Sigmoid colon (tissue), 4 donors: ENCODE measurements around the gene OR51F2.
"Not testable (repeated sequence)": the region's sequence is repeated elsewhere in the genome, so short reads cannot be mapped to it uniquely, and the experiment has no call there.

Source experiments
- EP300 ChIP-seq, 4 donors: sonication (generic); formaldehyde crosslinking; IDR thresholded peaks; one replicate each; pipeline ENCODE4 v1.6.1; 2017; ENCODE audit warnings: antibody characterized with exemption in 4 of 4
- POLR2A ChIP-seq, 2 donors: fragments of 450-650 bp; IDR thresholded peaks; one replicate each; pipeline ENCODE4 v1.6.1; 2016; ENCODE audit warnings: antibody characterized with exemption in 2 of 2, mild to moderate bottlenecking in 2 of 2, moderate library complexity in 2 of 2
- POLR2AphosphoS5 ChIP-seq, 4 donors: sonication (generic); formaldehyde crosslinking; IDR thresholded peaks; one replicate each; pipeline ENCODE4 v1.6.1; 2017; ENCODE audit warnings: antibody characterized with exemption in 4 of 4
- TF ChIP-seq, protein P1 (sequence below), 4 experiments: fragments of 450-650 bp in 3 of 4; fragments of 200-600 bp in 1 of 4; IDR thresholded peaks; one replicate each; pipeline ENCODE4 v1.5.1; 2016 to 2019; ENCODE audit warnings: antibody characterized with exemption in 4 of 4, mild to moderate bottlenecking in 3 of 4, moderate library complexity in 2 of 4

DNA sequence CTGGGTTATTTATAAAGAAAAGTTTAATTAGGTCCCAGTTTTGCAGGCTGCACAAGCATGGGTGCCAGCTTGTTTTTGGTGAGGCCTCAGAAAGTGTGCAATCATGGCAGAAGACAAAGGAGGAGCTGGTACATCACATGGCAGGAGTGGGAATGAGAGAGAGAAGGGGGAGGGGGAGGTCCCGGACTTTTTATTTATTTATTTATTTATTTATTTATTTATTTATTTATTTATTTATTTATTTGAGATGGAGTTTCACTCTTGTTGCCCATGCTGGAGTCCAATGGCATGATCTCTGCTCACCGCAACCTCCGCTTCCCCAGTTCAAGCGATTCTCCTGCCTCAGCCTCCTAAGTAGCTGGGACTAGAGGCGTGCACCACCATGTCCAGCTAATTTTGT lies 19.8 kb upstream of the OR51F2 start:
- TF ChIP-seq, protein P1, sequence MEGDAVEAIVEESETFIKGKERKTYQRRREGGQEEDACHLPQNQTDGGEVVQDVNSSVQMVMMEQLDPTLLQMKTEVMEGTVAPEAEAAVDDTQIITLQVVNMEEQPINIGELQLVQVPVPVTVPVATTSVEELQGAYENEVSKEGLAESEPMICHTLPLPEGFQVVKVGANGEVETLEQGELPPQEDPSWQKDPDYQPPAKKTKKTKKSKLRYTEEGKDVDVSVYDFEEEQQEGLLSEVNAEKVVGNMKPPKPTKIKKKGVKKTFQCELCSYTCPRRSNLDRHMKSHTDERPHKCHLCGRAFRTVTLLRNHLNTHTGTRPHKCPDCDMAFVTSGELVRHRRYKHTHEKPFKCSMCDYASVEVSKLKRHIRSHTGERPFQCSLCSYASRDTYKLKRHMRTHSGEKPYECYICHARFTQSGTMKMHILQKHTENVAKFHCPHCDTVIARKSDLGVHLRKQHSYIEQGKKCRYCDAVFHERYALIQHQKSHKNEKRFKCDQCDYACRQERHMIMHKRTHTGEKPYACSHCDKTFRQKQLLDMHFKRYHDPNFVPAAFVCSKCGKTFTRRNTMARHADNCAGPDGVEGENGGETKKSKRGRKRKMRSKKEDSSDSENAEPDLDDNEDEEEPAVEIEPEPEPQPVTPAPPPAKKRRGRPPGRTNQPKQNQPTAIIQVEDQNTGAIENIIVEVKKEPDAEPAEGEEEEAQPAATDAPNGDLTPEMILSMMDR (IDR thresholded peaks at IDR 0.05) = not testable (repeated sequence)
- not testable (repeated sequence) for TF ChIP-seq POLR2A, EP300, POLR2AphosphoS5 (IDR thresholded peaks at IDR 0.05)
